Measurements from ENCODE around the gene PPM1H.

Gene PPM1H

GRCh38 chr12:62862259-62862881, 72.6 kb downstream of the PPM1H start:
- no peak for DNase-seq (ENCODE audit: low read depth)
- no peak overlapping the region for H3K4me3 ChIP-seq (ENCODE audit: low read depth, low read length)
- TF ChIP-seq POLR2A (IDR thresholded peaks at IDR 0.05; ENCODE audit: extremely low read depth, insufficient read length) (no peak), MAX (IDR thresholded peaks at IDR 0.05; ENCODE audit: low read depth, low read length) (no peak), MYC (IDR thresholded peaks at IDR 0.05; ENCODE audit: low read depth, low read length) (no peak)
- TF ChIP-seq, protein P1, sequence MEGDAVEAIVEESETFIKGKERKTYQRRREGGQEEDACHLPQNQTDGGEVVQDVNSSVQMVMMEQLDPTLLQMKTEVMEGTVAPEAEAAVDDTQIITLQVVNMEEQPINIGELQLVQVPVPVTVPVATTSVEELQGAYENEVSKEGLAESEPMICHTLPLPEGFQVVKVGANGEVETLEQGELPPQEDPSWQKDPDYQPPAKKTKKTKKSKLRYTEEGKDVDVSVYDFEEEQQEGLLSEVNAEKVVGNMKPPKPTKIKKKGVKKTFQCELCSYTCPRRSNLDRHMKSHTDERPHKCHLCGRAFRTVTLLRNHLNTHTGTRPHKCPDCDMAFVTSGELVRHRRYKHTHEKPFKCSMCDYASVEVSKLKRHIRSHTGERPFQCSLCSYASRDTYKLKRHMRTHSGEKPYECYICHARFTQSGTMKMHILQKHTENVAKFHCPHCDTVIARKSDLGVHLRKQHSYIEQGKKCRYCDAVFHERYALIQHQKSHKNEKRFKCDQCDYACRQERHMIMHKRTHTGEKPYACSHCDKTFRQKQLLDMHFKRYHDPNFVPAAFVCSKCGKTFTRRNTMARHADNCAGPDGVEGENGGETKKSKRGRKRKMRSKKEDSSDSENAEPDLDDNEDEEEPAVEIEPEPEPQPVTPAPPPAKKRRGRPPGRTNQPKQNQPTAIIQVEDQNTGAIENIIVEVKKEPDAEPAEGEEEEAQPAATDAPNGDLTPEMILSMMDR (IDR thresholded peaks at IDR 0.05; ENCODE audit: low read depth, low read length): no peak

- no peak overlapping the region for H3K4me3 ChIP-seq (ENCODE audit: low read depth, low read length)
- TF ChIP-seq MYC (IDR thresholded peaks at IDR 0.05; ENCODE audit: low read depth, low read length) (no peak), POLR2A (IDR thresholded peaks at IDR 0.05; ENCODE audit: extremely low read depth, insufficient read length) (no peak), MAX (IDR thresholded peaks at IDR 0.05; ENCODE audit: low read depth, low read length) (no peak)
- TF ChIP-seq, protein P1 (IDR thresholded peaks at IDR 0.05; ENCODE audit: low read depth, low read length): no peak
- no peak for DNase-seq (ENCODE audit: low read depth)
Observed at GRCh38 chr12:62861586-62861985, 73.4 kb downstream of the PPM1H start.

DNA sequence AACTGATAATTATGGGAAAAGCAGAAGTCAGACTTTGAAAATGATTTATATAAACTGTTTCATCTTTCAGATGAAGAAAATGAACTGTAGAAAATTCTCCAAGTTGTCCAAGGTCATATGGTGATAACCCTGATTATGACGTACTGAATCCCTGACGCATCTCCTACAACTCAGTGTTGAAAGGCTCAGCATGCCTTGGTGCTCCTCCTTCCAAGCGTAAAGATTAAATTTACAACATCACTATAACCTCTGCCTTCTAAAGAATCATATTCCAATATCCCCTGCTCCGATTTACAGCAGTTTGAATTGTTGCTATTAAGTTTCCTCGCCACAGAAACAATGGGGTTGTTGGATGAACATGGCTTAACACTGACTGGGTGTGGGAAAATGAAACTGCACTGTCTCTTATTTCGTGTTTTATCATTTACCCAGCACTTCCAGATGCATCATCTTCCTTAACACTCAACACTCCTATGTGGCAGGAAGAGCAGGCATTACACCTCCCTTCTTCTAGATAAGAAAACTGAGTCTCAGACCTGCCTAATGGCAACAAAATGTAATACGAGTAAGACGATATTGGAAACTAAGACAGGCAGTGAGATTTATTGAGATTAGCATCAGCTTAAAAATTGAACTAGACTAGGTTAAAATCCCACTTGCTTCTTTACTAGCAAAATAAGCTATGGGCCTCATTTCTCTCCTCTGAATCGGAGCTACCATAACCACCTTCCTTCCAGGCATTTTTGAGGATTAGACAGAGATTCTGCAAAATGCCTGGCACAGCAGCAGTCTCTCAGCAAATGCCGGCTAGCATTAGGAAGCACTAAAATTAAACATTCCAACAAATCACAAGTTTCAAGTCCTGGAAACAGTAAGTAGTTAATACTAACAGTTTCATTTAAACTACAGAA, 74.2 kb downstream of the PPM1H start:
- DNase-seq (ENCODE audit: low read depth): no peak
- TF ChIP-seq MYC (IDR thresholded peaks at IDR 0.05; ENCODE audit: low read depth, low read length) (no peak), POLR2A (IDR thresholded peaks at IDR 0.05; ENCODE audit: extremely low read depth, insufficient read length) (no peak), MAX (IDR thresholded peaks at IDR 0.05; ENCODE audit: low read depth, low read length) (no peak)
- TF ChIP-seq, protein P1 (IDR thresholded peaks at IDR 0.05; ENCODE audit: low read depth, low read length): no peak
- H3K4me3 ChIP-seq (ENCODE audit: low read depth, low read length): no peak overlapping the region

DNA sequence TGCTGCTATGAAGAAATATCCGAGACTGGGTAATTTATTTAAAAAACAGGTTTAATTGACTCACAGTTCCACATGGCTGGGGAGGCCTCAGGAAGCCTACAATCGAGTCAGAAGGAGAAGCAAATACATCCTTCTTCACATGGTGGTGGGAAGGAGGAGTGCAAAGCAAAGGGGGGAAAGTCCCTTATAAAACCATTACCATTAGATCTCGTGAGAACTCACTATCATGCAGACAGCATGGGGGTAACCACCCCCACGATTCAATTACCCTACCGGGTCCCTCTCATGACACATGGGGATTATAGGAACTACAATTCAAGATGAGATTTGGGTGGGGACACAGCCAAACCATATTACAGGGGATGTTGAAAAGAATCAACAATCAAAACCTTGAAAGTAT, 74.9 kb downstream of the PPM1H start:
- no peak overlapping the region for H3K4me3 ChIP-seq (ENCODE audit: low read depth, low read length)
- TF ChIP-seq, protein P1 (IDR thresholded peaks at IDR 0.05; ENCODE audit: low read depth, low read length): no peak
- TF ChIP-seq POLR2A (IDR thresholded peaks at IDR 0.05; ENCODE audit: extremely low read depth, insufficient read length) (no peak), MYC (IDR thresholded peaks at IDR 0.05; ENCODE audit: low read depth, low read length) (no peak), MAX (IDR thresholded peaks at IDR 0.05; ENCODE audit: low read depth, low read length) (no peak)
- no peak for DNase-seq (ENCODE audit: low read depth)

DNA sequence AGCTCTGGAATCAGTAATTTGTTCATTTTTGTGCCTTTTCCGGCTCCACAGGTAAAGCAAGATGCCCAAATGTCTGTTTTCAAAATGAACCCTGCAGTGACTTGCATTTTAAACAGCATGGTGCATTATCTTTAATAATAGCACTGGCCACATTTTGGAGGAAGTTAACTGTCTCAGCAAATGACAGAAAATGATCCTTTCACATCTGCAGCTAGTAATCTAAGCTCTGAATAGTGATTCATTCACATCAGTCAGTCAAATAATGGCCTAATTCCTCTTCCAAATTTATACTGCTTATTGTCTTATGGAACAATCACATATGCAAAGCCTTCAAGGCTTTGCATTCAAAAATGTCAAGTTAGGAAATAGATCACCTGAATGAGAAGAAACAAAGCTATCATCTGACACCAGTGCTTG, 75.6 kb downstream of the PPM1H start:
- H3K4me3 ChIP-seq (ENCODE audit: low read depth, low read length): no peak overlapping the region
- DNase-seq (ENCODE audit: low read depth): no peak
- TF ChIP-seq MAX (IDR thresholded peaks at IDR 0.05; ENCODE audit: low read depth, low read length): no peak
- no peak for TF ChIP-seq MYC (IDR thresholded peaks at IDR 0.05; ENCODE audit: low read depth, low read length)
- TF ChIP-seq, protein P1 (IDR thresholded peaks at IDR 0.05; ENCODE audit: low read depth, low read length): no peak
- TF ChIP-seq POLR2A (IDR thresholded peaks at IDR 0.05; ENCODE audit: extremely low read depth, insufficient read length): no peak
